SK-N-SH (cell line): Measurements from ENCODE around the gene NR1D2. TPM values are rescaled to one million over a fixed set of nuclear protein-coding genes. Genes with fewer than 3 reads are reported as not detected.
A peak's percentile ranks its signal among the peaks of the same experiment; 100 is the strongest.

Source experiments
- CTCF ChIA-PET: fragments of 300-600, 350-600 bp; formaldehyde crosslinking; extraction: SDS; loops from one replicate; lab custom pipeline; 2021; lab: Yijun Ruan, JAX
- POLR2A ChIA-PET: fragments of 350-600 bp; sonication (Branson Sonifier 250); formaldehyde crosslinking; extraction: SDS; loops from one replicate; lab custom pipeline; 2020; ENCODE audit warnings: antibody characterized with exemption, inconsistent platforms; lab: Yijun Ruan, JAX
- DNase-seq: peaks from one replicate; pipeline ENCODE4 v3.0.0; 2012
- H2AFZ ChIP-seq: fragments of 200-600 bp; sonication (generic); 2 replicates; pipeline ENCODE4 v1.8.1; 2016; ENCODE audit warnings: antibody characterized with exemption, mild to moderate bottlenecking, low read depth
- H3F3A ChIP-seq: fragments of 200-600 bp; sonication (generic); replicated peaks from 2 replicates; pipeline ENCODE3; 2016; ENCODE audit warnings: antibody characterized with exemption, mild to moderate bottlenecking; ENCODE audit not compliant: insufficient read depth
- H3K27ac ChIP-seq, 2 experiments: fragments of 200-500 bp in 1 of 2; fragments of 200-600 bp in 1 of 2; sonication (Bioruptor generic) in 1 of 2; sonication (generic), shearing (Covaris generic) in 1 of 2; 2 replicates each; pipeline versions ENCODE4 v1.5.1 to v1.6.1; 2014 to 2016; ENCODE audit warnings: low read depth in 2 of 2, inconsistent platforms in 1 of 2, low read length in 1 of 2, mild to moderate bottlenecking in 1 of 2, mixed read lengths in 1 of 2
- H3K27me3 ChIP-seq: fragments of 200-600 bp; sonication (generic), shearing (Covaris generic); 2 replicates; pipeline ENCODE4 v1.6.1; 2016; ENCODE audit warnings: mixed run types; ENCODE audit not compliant: insufficient read depth
- H3K36me3 ChIP-seq, 2 experiments: fragments of 200-500 bp in 1 of 2; fragments of 200-600 bp in 1 of 2; sonication (Bioruptor generic) in 1 of 2; sonication (generic) in 1 of 2; replicated peaks in 1 of 2; 2 replicates each; pipeline versions ENCODE3 to v1.5.1; 2014 to 2016; ENCODE audit warnings: low read length in 1 of 2, mild to moderate bottlenecking in 1 of 2; ENCODE audit not compliant: insufficient read depth in 2 of 2, control insufficient read depth in 1 of 2
- H3K4me1 ChIP-seq, 2 experiments: fragments of 200-500 bp in 1 of 2; fragments of 200-600 bp in 1 of 2; sonication (Bioruptor generic) in 1 of 2; sonication (generic), shearing (Covaris generic) in 1 of 2; 2 replicates each; pipeline versions ENCODE4 v1.5.1 to v1.6.1; 2014 to 2016; ENCODE audit warnings: low read depth in 1 of 2, low read length in 1 of 2, mixed run types in 1 of 2; ENCODE audit not compliant: insufficient read depth in 2 of 2, control insufficient read depth in 1 of 2
- H3K4me2 ChIP-seq: fragments of 200-600 bp; sonication (generic), shearing (Covaris generic); 2 replicates; pipeline ENCODE4 v1.6.1; 2017; ENCODE audit warnings: mixed run types
- H3K4me3 ChIP-seq, 2 experiments: fragments of 200-500 bp in 1 of 2; fragments of 200-600 bp in 1 of 2; sonication (Bioruptor generic) in 1 of 2; sonication (generic), shearing (Covaris generic) in 1 of 2; 2 replicates each; pipeline versions ENCODE4 v1.5.1 to v1.8.1; 2014 to 2016; ENCODE audit warnings: low read depth in 2 of 2, inconsistent platforms in 1 of 2, low read length in 1 of 2, mild to moderate bottlenecking in 1 of 2, mixed read lengths in 1 of 2, moderate library complexity in 1 of 2
- H3K79me2 ChIP-seq: fragments of 200-600 bp; sonication (generic); 2 replicates; pipeline ENCODE4 v1.8.1; 2017; ENCODE audit warnings: mild to moderate bottlenecking; ENCODE audit not compliant: insufficient read depth
- H3K9ac ChIP-seq: fragments of 200-600 bp; sonication (generic); 2 replicates; pipeline ENCODE4 v1.6.1; 2017; ENCODE audit warnings: mixed run types
- H3K9me2 ChIP-seq: fragments of 200-600 bp; sonication (generic); 2 replicates; pipeline ENCODE4 v1.6.1; 2017; ENCODE audit warnings: mixed run types
- H3K9me3 ChIP-seq: fragments of 200-600 bp; sonication (generic); 2 replicates; pipeline ENCODE4 v1.6.1; 2017; ENCODE audit warnings: mixed run types, mild to moderate bottlenecking, moderate library complexity
- H4K20me1 ChIP-seq: fragments of 200-600 bp; sonication (generic); 2 replicates; pipeline ENCODE4 v1.6.1; 2017; ENCODE audit warnings: mild to moderate bottlenecking, mixed run types; ENCODE audit not compliant: insufficient read depth
- CHD2 ChIP-seq: fragments of 150-350 bp; IDR thresholded peaks from 2 replicates; pipeline ENCODE4 v1.6.1; 2018; ENCODE audit warnings: low read length; ENCODE audit not compliant: partially characterized antibody
- EZH2phosphoT487 ChIP-seq: fragments of 200-600 bp; sonication (generic); IDR thresholded peaks from 2 replicates; pipeline ENCODE4 v1.6.1; 2017; ENCODE audit warnings: low read depth, mixed run types, mild to moderate bottlenecking, antibody characterized with exemption, moderate library complexity, borderline replicate concordance
- GABPA ChIP-seq: IDR thresholded peaks from 2 replicates; pipeline ENCODE4 v1.4.0; 2012; ENCODE audit warnings: low read depth, mild to moderate bottlenecking
- GATA2 ChIP-seq: sonication (generic); formaldehyde crosslinking; IDR thresholded peaks from 2 replicates; pipeline ENCODE4 v1.5.0; 2020; ENCODE audit warnings: mild to moderate bottlenecking, missing genetic modification reagents
- JUND ChIP-seq: IDR thresholded peaks from 2 replicates; pipeline ENCODE4 v1.4.0; 2012
- NFIC ChIP-seq: IDR thresholded peaks from 2 replicates; pipeline ENCODE4 v1.4.0; 2012; ENCODE audit warnings: borderline replicate concordance
- POLR2AphosphoS5 ChIP-seq: IDR thresholded peaks from 2 replicates; pipeline ENCODE4 v1.6.1; 2012; ENCODE audit warnings: low read depth, low read length
- RAD21 ChIP-seq: IDR thresholded peaks from 2 replicates; pipeline ENCODE4 v1.6.1; 2012; ENCODE audit warnings: mild to moderate bottlenecking, low read length
- RXRA ChIP-seq: IDR thresholded peaks from 2 replicates; pipeline ENCODE4 v1.4.0; 2012; ENCODE audit warnings: low read depth, mild to moderate bottlenecking, borderline replicate concordance
- SMC3 ChIP-seq: IDR thresholded peaks from 2 replicates; pipeline ENCODE4 v1.6.1; 2012; ENCODE audit warnings: low read depth, low read length, improper control_type of control experiment
- TCF12 ChIP-seq: IDR thresholded peaks from 2 replicates; pipeline ENCODE4 v1.4.0; 2012
- TEAD4 ChIP-seq: IDR thresholded peaks from 2 replicates; pipeline ENCODE4 v1.4.0; 2012; ENCODE audit warnings: mild to moderate bottlenecking, borderline replicate concordance; ENCODE audit not compliant: insufficient read depth
- YY1 ChIP-seq: IDR thresholded peaks from 2 replicates; pipeline ENCODE4 v1.4.0; 2012; ENCODE audit warnings: low read depth, mild to moderate bottlenecking
- WGBS: methylation state at CpG from one replicate; pipeline ENCODE4 v1.1.6; 2017; ENCODE audit warnings: low lambda C conversion rate; 5-methylcytosine and 5-hydroxymethylcytosine counted together
- polyA plus RNA-seq, 3 experiments: library from polyadenylated mRNA; depleted of rRNA; stranded (reverse); fragments of >200 nt; gene quantifications; 2 replicates each; pipeline ENCODE4 v1.2.3, GENCODE V29; 2012
- TF ChIP-seq, protein P1 (sequence below): IDR thresholded peaks from 2 replicates; pipeline ENCODE4 v1.4.0; 2012; ENCODE audit warnings: low read depth
- TF ChIP-seq, protein P2 (sequence below): IDR thresholded peaks from 2 replicates; pipeline ENCODE4 v1.4.0; 2012; ENCODE audit warnings: low read depth, borderline replicate concordance
- TF ChIP-seq, protein P3 (sequence below): fragments of 150-350 bp; IDR thresholded peaks from 2 replicates; pipeline ENCODE4 v1.6.1; 2017; ENCODE audit warnings: antibody characterized with exemption, low read length, low read depth, borderline replicate concordance

Gene NR1D2
- polyA plus RNA-seq, 1 of the 3 experiments (the other 2 are of a cell fraction): 12.0 TPM

DNA sequence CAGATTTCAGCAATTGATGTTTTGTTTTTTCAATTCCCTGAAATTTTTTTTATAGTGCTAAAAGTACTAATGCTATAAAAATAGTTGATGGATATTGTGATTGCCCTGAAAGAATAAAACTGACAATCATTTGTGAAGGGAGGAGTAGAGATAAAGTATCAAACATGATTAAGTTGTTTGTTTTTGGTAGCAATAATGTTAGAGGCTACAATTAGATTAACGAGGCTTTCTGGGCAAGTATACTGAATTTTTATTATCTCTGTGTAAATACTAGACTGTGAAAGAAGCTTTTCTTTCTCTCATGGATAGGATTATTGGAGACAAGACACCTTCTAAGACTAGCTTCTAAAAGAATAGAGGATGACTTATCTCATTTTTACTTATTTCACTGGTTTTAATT, 15.6 kb downstream of the NR1D2 start:
- DNase-seq: no peak
- Histone ChIP-seq H3K4me3 (no peak overlapping the region), H3K36me3 (peaks cover 26 to 70% of the 10 kb centered on the region in 2 experiments), H3K4me1 (peaks cover 0 to 21% of the 10 kb centered on the region in 2 experiments; a peak in 2 of 4 replicates), H4K20me1 (peaks cover 79% of the 10 kb centered on the region), H3K4me2 (no peak overlapping the region), H3K9me2 (no peaks in the 10 kb centered on the region), H2AFZ (no peak overlapping the region), H3K79me2 (peaks cover 84% of the 10 kb centered on the region), H3K27me3 (no peaks in the 10 kb centered on the region), H3F3A (peaks cover 54% of the 10 kb centered on the region), H3K9me3 (no peaks in the 10 kb centered on the region), H3K9ac (no peak overlapping the region), H3K27ac (peak overlapping the region in 1 of 2 experiments; percentile 89; a peak in 1 of 4 replicates)
- WGBS: 44% methylated on average over 1 of the region's 1 CpG
- ChIA-PET CTCF (interaction anchor here (2.7 kb wide), 1 partner anchor 10 kb away, joined by 8 read pairs; no protein-coding TSS in a partner anchor), POLR2A (no interaction called here)
- TF ChIP-seq GATA2 (CRISPR knock-in tag) (no peak), TEAD4 (no peak), RXRA (no peak), EZH2phosphoT487 (no peak), TCF12 (no peak), POLR2AphosphoS5 (no peak), SMC3 (no peak), YY1 (no peak), GABPA (no peak), NFIC (no peak)
- TF ChIP-seq, protein P1, sequence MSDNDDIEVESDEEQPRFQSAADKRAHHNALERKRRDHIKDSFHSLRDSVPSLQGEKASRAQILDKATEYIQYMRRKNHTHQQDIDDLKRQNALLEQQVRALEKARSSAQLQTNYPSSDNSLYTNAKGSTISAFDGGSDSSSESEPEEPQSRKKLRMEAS: no peak
- TF ChIP-seq, protein P2, sequence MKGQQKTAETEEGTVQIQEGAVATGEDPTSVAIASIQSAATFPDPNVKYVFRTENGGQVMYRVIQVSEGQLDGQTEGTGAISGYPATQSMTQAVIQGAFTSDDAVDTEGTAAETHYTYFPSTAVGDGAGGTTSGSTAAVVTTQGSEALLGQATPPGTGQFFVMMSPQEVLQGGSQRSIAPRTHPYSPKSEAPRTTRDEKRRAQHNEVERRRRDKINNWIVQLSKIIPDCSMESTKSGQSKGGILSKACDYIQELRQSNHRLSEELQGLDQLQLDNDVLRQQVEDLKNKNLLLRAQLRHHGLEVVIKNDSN: no peak
- TF ChIP-seq, protein P3, sequence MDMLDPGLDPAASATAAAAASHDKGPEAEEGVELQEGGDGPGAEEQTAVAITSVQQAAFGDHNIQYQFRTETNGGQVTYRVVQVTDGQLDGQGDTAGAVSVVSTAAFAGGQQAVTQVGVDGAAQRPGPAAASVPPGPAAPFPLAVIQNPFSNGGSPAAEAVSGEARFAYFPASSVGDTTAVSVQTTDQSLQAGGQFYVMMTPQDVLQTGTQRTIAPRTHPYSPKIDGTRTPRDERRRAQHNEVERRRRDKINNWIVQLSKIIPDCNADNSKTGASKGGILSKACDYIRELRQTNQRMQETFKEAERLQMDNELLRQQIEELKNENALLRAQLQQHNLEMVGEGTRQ: no peak

DNA sequence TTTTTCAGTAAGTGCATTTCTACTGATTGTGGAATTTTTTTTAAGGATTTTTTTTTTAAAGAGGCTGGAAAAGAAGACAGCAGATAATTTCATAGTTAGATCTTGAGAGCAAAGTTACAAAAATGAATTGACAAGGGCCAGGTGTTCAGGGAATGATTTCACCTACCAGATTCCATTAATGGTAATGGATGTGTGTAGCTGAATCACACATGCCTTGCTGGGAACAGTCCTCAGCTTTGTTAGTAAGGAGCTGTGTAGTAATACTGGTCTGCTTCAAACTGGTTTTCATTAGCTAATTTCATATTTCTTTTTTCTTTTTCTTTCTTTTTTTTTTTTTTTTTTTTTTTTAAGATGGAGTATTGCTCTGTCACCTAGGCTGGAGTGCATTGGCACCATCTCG, 16.0 kb downstream of the NR1D2 start:
- Histone ChIP-seq H3K4me1 (peaks cover 2 to 25% of the 10 kb centered on the region in 2 experiments; a peak in 3 of 4 replicates), H3K36me3 (peaks cover 26 to 70% of the 10 kb centered on the region in 2 experiments), H3K27me3 (no peaks in the 10 kb centered on the region), H3K9me3 (no peaks in the 10 kb centered on the region), H3K9me2 (no peaks in the 10 kb centered on the region), H3K79me2 (peaks cover 84% of the 10 kb centered on the region), H3K9ac (no peak overlapping the region), H3K4me3 (no peak overlapping the region), H3K27ac (peak overlapping the region in 1 of 2 experiments; percentile 89; a peak in 2 of 4 replicates), H3F3A (peaks cover 54% of the 10 kb centered on the region), H3K4me2 (no peak overlapping the region), H4K20me1 (peaks cover 80% of the 10 kb centered on the region), H2AFZ (no peak overlapping the region)
- ChIA-PET POLR2A (no interaction called here), CTCF (interaction anchor here (2.7 kb wide), 1 partner anchor 10 kb away, joined by 8 read pairs; no protein-coding TSS in a partner anchor)
- 95% methylated on average over 1 of the region's 1 CpG for WGBS
- no peak for DNase-seq
- TF ChIP-seq RAD21: no peak
- TF ChIP-seq EZH2phosphoT487: no peak
- TF ChIP-seq JUND: no peak
- TF ChIP-seq CHD2: no peak
